Measurements from ENCODE around the gene FYB2.

The FYB2 gene

GRCh38 chr1:56819387-56819899 is at the start of gene FYB2:
Gene FYB2 (minus strand): TSS chr1:56819404. CDS start chr1:56819290, 114 bp downstream.
- no peak for DNase-seq (ENCODE audit: low read depth in 2 of 3, low spot score in 1 of 3)

GRCh38 chr1:56868761-56869160 is 49.6 kb upstream of the FYB2 start:
- DNase-seq (ENCODE audit: low read depth in 2 of 3, low spot score in 1 of 3), result no peak

- DNase-seq (ENCODE audit: low read depth in 2 of 3, low spot score in 1 of 3), result no peak
Observed at GRCh38 chr1:56867491-56867890, 48.3 kb upstream of the FYB2 start.

- no peak for DNase-seq (ENCODE audit: low read depth in 2 of 3, low spot score in 1 of 3)
Observed at GRCh38 chr1:56866656-56867055, 47.5 kb upstream of the FYB2 start.

GRCh38 chr1:56864430-56864829 is 45.2 kb upstream of the FYB2 start:
- DNase-seq (ENCODE audit: low read depth in 2 of 3, low spot score in 1 of 3), result no peak

GRCh38 chr1:56863265-56863992 is 44.2 kb upstream of the FYB2 start:
- no peak for DNase-seq (ENCODE audit: low read depth in 2 of 3, low spot score in 1 of 3)

- no peak for DNase-seq (ENCODE audit: low read depth in 2 of 3, low spot score in 1 of 3)
Observed at GRCh38 chr1:56859287-56859686, 40.1 kb upstream of the FYB2 start.

- DNase-seq (ENCODE audit: low read depth in 2 of 3, low spot score in 1 of 3), result no peak
Observed at GRCh38 chr1:56856186-56856585, 37.0 kb upstream of the FYB2 start.

- no peak for DNase-seq (ENCODE audit: low read depth in 2 of 3, low spot score in 1 of 3)
Observed at GRCh38 chr1:56855190-56855589, 36.0 kb upstream of the FYB2 start.

- DNase-seq (ENCODE audit: low read depth in 2 of 3, low spot score in 1 of 3), result no peak
Observed at GRCh38 chr1:56854521-56855099, 35.4 kb upstream of the FYB2 start, which contains the start of gene C8A. Gene C8A (plus strand): TSS chr1:56854797. CDS start chr1:56854902, 105 bp downstream.

GRCh38 chr1:56852476-56852875 is 33.3 kb upstream of the FYB2 start:
- no peak for DNase-seq (ENCODE audit: low read depth in 2 of 3, low spot score in 1 of 3)

- DNase-seq (ENCODE audit: low read depth in 2 of 3, low spot score in 1 of 3), result no peak
Observed at GRCh38 chr1:56850922-56851321, 31.7 kb upstream of the FYB2 start.

- DNase-seq (ENCODE audit: low read depth in 2 of 3, low spot score in 1 of 3), result no peak
Observed at GRCh38 chr1:56850411-56850810, 31.2 kb upstream of the FYB2 start.

GRCh38 chr1:56849750-56850149 is 30.5 kb upstream of the FYB2 start:
- no peak for DNase-seq (ENCODE audit: low read depth in 2 of 3, low spot score in 1 of 3)

- DNase-seq (ENCODE audit: low read depth in 2 of 3, low spot score in 1 of 3), result no peak
Observed at GRCh38 chr1:56845343-56845742, 26.1 kb upstream of the FYB2 start.

- no peak for DNase-seq (ENCODE audit: low read depth in 2 of 3, low spot score in 1 of 3)
Observed at GRCh38 chr1:56844545-56845136, 25.4 kb upstream of the FYB2 start.

- no peak for DNase-seq (ENCODE audit: low read depth in 2 of 3, low spot score in 1 of 3)
Observed at GRCh38 chr1:56843544-56843943, 24.3 kb upstream of the FYB2 start.

- DNase-seq (ENCODE audit: low read depth in 2 of 3, low spot score in 1 of 3), result no peak
Observed at GRCh38 chr1:56838759-56839158, 19.6 kb upstream of the FYB2 start.

- no peak for DNase-seq (ENCODE audit: low read depth in 2 of 3, low spot score in 1 of 3)
Observed at GRCh38 chr1:56837244-56837939, 18.2 kb upstream of the FYB2 start.

- DNase-seq (ENCODE audit: low read depth in 2 of 3, low spot score in 1 of 3), result no peak
Observed at GRCh38 chr1:56836359-56836758, 17.2 kb upstream of the FYB2 start.

- no peak for DNase-seq (ENCODE audit: low read depth in 2 of 3, low spot score in 1 of 3)
Observed at GRCh38 chr1:56835657-56836056, 16.5 kb upstream of the FYB2 start.

All from stimulated activated CD4-positive, alpha-beta T cell treated with anti-CD3 and anti-CD28 coated beads, Interleukin-12 subunit alpha, Interleukin-12 subunit beta, amount 100 ng/mL, for 48 hours (primary cell).